Pancreas (tissue), 10 donors: Measurements from ENCODE around the gene KCNB1. TPM values are rescaled to one million over a fixed set of nuclear protein-coding genes. Genes with fewer than 3 reads are reported as not detected.

Experiments
- ATAC-seq, 4 donors: fragments of 200-7000 bp; cut with Tn5 transposase; one replicate each; pipeline versions ENCODE4 v1.8.0 to v1.9.1; 2020; ENCODE audit warnings: mild to moderate bottlenecking in 4 of 4, moderate library complexity in 4 of 4
- DNase-seq, 6 donors: peaks; one replicate each; pipeline ENCODE4 v3.0.0-alpha.2; 2020
- FAIRE-seq: peaks from 2 replicates; lab custom pipeline; 2012; peaks lifted over from hg19 to GRCh38; lab: Jason Lieb, UNC
- H3K27ac ChIP-seq, 4 donors: fragments of 200-600 bp; sonication (generic); 1 replicate in 3 of 4; 2 replicates in 1 of 4; pipeline versions ENCODE4 v1.5.0 to v1.8.0; 2020
- H3K27me3 ChIP-seq, 4 donors: fragments of 200-600 bp; one replicate each; pipeline ENCODE4 v1.8.0; 2021
- H3K36me3 ChIP-seq, 3 donors: fragments of 200-600 bp; sonication (generic) in 1 of 3; one replicate each; pipeline versions ENCODE4 v1.5.0 to v1.8.0; 2020 to 2021
- H3K4me1 ChIP-seq, 3 donors: fragments of 200-600 bp; one replicate each; pipeline ENCODE4 v1.8.0; 2021
- H3K4me3 ChIP-seq, 4 donors: fragments of 200-600 bp; sonication (generic) in 2 of 4; one replicate each; pipeline versions ENCODE4 v1.5.0 to v1.8.0; 2020 to 2021
- H3K9me3 ChIP-seq, 4 donors: fragments of 200-600 bp; one replicate each; pipeline ENCODE4 v1.8.0; 2021
- CTCF ChIP-seq, 4 donors: fragments of 200-600 bp; sonication (generic) in 3 of 4; IDR thresholded peaks; one replicate each; pipeline versions ENCODE4 v1.5.0 to v1.8.0; 2021; ENCODE audit warnings: antibody characterized with exemption in 4 of 4
- WGBS, 2 donors: extraction: QIAGEN DNeasy Blood & Tissue Kit; methylation state at CpG; one replicate each; pipeline ENCODE4 v1.1.7; 2013; 5-methylcytosine and 5-hydroxymethylcytosine counted together
- intact Hi-C, 3 donors: fragments of 100-400 bp; cut with DNase I; formaldehyde crosslinking; loops; one replicate each; pipeline versions ENCODE4 v1.11.1 to v1.14.2; 2022
- polyA plus RNA-seq, 2 donors: library from polyadenylated mRNA; stranded (reverse); fragments of 200-250 nt; gene quantifications; one replicate each; pipeline ENCODE4 v1.2.3, GENCODE V29; 2013
- total RNA-seq, 6 donors: library from RNA; stranded (reverse); fragmentation: NEBNext Ultra II Directional in 4 of 6; extraction: Animal tissue kit (Norgen Biotek cat#: 25700) in 4 of 6; gene quantifications; one replicate each; pipeline versions ENCODE4 v1.2.1 to v1.2.4, GENCODE V29; 2021 to 2023
- donor health status: healthy with polysubstance abuse.
- donor health status: DM: no; HTN: no; CAD: no; lungs with moderate emphysema.
- donor health status: DM: no; HTN: no; CAD: no.
- donor health status: control.
- donor health status: control.
- donor health status: Bipolar disorder and iron deficiency.
- donor health status: DM: yes; HTN: yes; CAD: no.
- donor health status: DM: no; HTN: no; CAD: no.
- donor health status: DM: no; HTN: no; CAD: no.
- donor health status: DM: yes; HTN: yes; CAD: no.

KCNB1 gene
- total and polyA plus RNA-seq, 8 donors: 0.28 to 2.5 (median 0.31) TPM

GRCh38 chr20:49470922-49471321 lies 11.5 kb downstream of the KCNB1 start:
- no peak for DNase-seq
- H3K27ac ChIP-seq: no peak overlapping the region
- H3K4me3 ChIP-seq: no peak overlapping the region
- intact Hi-C loops: no loop called here
- H3K4me1 ChIP-seq: no peaks in the 10 kb centered on the region
- FAIRE-seq: no peak
- no peaks in the 10 kb centered on the region for H3K27me3 ChIP-seq
- H3K9me3 ChIP-seq: no peaks in the 10 kb centered on the region
- no peak for ATAC-seq
- no peak for TF ChIP-seq CTCF (IDR thresholded peaks at IDR 0.05)
- no peaks in the 10 kb centered on the region for H3K36me3 ChIP-seq
- WGBS, 2 donors: 64 to 78% methylated on average over 6 of the region's 6 CpGs

- no peaks in the 10 kb centered on the region for H3K4me1 ChIP-seq
- FAIRE-seq (no peak), DNase-seq (no peak), ATAC-seq (no peak)
- H3K27ac ChIP-seq: no peak overlapping the region
- no peak for TF ChIP-seq CTCF (IDR thresholded peaks at IDR 0.05)
- no peaks in the 10 kb centered on the region for H3K9me3 ChIP-seq
- no peaks in the 10 kb centered on the region for H3K36me3 ChIP-seq
- H3K27me3 ChIP-seq: no peaks in the 10 kb centered on the region
- no peak overlapping the region for H3K4me3 ChIP-seq
- intact Hi-C loops: no loop called here
- 62 to 72% methylated on average over 6 of the region's 6 CpGs for WGBS, 2 donors
Observed at GRCh38 chr20:49469060-49469459, 13.4 kb downstream of the KCNB1 start.

GRCh38 chr20:49468412-49468811 lies 14.1 kb downstream of the KCNB1 start:
- no peak for FAIRE-seq
- no peak overlapping the region for H3K27ac ChIP-seq
- H3K9me3 ChIP-seq: no peaks in the 10 kb centered on the region
- H3K27me3 ChIP-seq: no peaks in the 10 kb centered on the region
- H3K36me3 ChIP-seq: no peaks in the 10 kb centered on the region
- 68 to 75% methylated on average over 7 of the region's 7 CpGs for WGBS, 2 donors
- no peak overlapping the region for H3K4me3 ChIP-seq
- no peaks in the 10 kb centered on the region for H3K4me1 ChIP-seq
- no peak for DNase-seq
- ATAC-seq: no peak
- intact Hi-C loops: no loop called here
- no peak for TF ChIP-seq CTCF (IDR thresholded peaks at IDR 0.05)

- DNase-seq (no peak), ATAC-seq (no peak), FAIRE-seq (no peak)
- intact Hi-C loops: no loop called here
- H3K9me3 ChIP-seq: no peaks in the 10 kb centered on the region
- no peaks in the 10 kb centered on the region for H3K27me3 ChIP-seq
- no peak overlapping the region for H3K4me3 ChIP-seq
- no peaks in the 10 kb centered on the region for H3K4me1 ChIP-seq
- no peak overlapping the region for H3K27ac ChIP-seq
- WGBS, 2 donors: 83 to 84% methylated on average over 8 of the region's 8 CpGs
- H3K36me3 ChIP-seq: no peaks in the 10 kb centered on the region
- TF ChIP-seq CTCF (IDR thresholded peaks at IDR 0.05): no peak
Observed at GRCh38 chr20:49466114-49466912, 16.2 kb downstream of the KCNB1 start.

GRCh38 chr20:49464556-49464955 lies 17.9 kb downstream of the KCNB1 start:
- Histone ChIP-seq H3K4me3 (no peak overlapping the region), H3K27me3 (no peaks in the 10 kb centered on the region), H3K4me1 (no peaks in the 10 kb centered on the region), H3K36me3 (no peaks in the 10 kb centered on the region), H3K27ac (no peak overlapping the region), H3K9me3 (no peaks in the 10 kb centered on the region)
- no peak for DNase-seq
- intact Hi-C loops: no loop called here
- 89 to 96% methylated on average over 7 of the region's 7 CpGs for WGBS, 2 donors
- no peak for TF ChIP-seq CTCF (IDR thresholded peaks at IDR 0.05)
- FAIRE-seq: no peak
- no peak for ATAC-seq
